C4-2B (cell line): ENCODE data around the gene URB1.

ENCODE experiments used
- ZFX ChIP-seq: fragments of 450-650 bp; IDR thresholded peaks from 2 replicates; pipeline ENCODE4 v1.6.1; 2017
- TF ChIP-seq, protein P1 (sequence below): fragments of 450-650 bp; conservative IDR thresholded peaks from 2 replicates; pipeline ENCODE4 v1.5.1; 2017; ENCODE audit warnings: mild to moderate bottlenecking

DNA sequence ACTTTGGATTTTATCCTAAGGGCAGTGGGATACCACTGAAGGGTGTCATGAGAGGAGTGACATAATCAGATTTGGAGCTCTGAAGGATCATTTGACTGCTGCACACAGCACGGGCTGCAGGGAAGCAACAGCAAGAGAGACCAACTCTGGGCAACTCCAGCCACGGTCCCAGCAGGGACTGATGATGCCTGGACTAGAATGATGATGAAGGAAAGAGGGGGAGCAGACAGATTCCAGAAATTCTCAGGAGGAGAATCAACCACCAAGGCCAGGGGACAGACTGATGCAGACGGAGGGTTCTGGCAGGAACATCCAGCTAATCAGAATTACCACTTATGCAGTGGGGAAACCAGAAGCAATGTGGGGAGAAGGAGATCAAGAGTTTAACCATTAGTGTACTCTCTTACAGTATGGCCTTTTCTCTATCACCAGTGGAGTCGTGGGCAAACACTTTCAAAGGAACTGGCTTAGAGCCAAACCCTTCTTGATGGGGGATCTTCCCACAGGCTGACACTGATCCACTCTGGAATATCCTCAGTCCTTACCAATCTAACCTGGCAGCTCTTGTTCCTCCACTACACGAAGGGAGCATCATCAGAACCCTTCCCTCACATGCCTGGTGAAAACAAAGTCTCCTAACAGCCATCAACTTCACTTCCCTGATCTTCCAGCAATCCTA is 3.3 kb downstream of the URB1 start:
- TF ChIP-seq, protein P1, sequence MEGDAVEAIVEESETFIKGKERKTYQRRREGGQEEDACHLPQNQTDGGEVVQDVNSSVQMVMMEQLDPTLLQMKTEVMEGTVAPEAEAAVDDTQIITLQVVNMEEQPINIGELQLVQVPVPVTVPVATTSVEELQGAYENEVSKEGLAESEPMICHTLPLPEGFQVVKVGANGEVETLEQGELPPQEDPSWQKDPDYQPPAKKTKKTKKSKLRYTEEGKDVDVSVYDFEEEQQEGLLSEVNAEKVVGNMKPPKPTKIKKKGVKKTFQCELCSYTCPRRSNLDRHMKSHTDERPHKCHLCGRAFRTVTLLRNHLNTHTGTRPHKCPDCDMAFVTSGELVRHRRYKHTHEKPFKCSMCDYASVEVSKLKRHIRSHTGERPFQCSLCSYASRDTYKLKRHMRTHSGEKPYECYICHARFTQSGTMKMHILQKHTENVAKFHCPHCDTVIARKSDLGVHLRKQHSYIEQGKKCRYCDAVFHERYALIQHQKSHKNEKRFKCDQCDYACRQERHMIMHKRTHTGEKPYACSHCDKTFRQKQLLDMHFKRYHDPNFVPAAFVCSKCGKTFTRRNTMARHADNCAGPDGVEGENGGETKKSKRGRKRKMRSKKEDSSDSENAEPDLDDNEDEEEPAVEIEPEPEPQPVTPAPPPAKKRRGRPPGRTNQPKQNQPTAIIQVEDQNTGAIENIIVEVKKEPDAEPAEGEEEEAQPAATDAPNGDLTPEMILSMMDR = no peak
- TF ChIP-seq ZFX = no peak
